Measurements from ENCODE around the gene BABAM1.

Gene BABAM1

GRCh38 chr19:17266975-17267788 is at the start of gene BABAM1:
Gene BABAM1 (plus strand): TSS chr19:17267443. CDS start chr19:17268807, 1,364 bp downstream.
- DNase-seq = peak; percentile 87

- no peak for DNase-seq
Measured at GRCh38 chr19:17219286-17219685, 48.0 kb upstream of the BABAM1 start.

- DNase-seq = no peak
Measured at GRCh38 chr19:17220207-17220758, 47.0 kb upstream of the BABAM1 start.

- no peak for DNase-seq
Measured at GRCh38 chr19:17225053-17225452, 42.2 kb upstream of the BABAM1 start.

- peak; percentile 75 for DNase-seq
Measured at GRCh38 chr19:17226002-17226933, 41.0 kb upstream of the BABAM1 start, which contains the start of gene OCEL1. Gene OCEL1 (plus strand): TSS chr19:17226226. CDS start chr19:17226248, 22 bp downstream.

GRCh38 chr19:17227798-17228367 is 39.4 kb upstream of the BABAM1 start:
- DNase-seq = no peak

- DNase-seq = no peak
Measured at GRCh38 chr19:17229890-17230289, 37.4 kb upstream of the BABAM1 start.

GRCh38 chr19:17232258-17232657 is 35.0 kb upstream of the BABAM1 start:
- DNase-seq = no peak

GRCh38 chr19:17234911-17235299 is 32.3 kb upstream of the BABAM1 start:
- peak; percentile 68 for DNase-seq

GRCh38 chr19:17235300-17235970 is 31.8 kb upstream of the BABAM1 start:
- no peak for DNase-seq

GRCh38 chr19:17235971-17236777 is 31.1 kb upstream of the BABAM1 start:
- peak; percentile 66 for DNase-seq

GRCh38 chr19:17236811-17237543 is 30.3 kb upstream of the BABAM1 start:
- DNase-seq = no peak

GRCh38 chr19:17237747-17238706 is 29.2 kb upstream of the BABAM1 start:
- DNase-seq = no peak

GRCh38 chr19:17240062-17240752 is 27.0 kb upstream of the BABAM1 start:
- peak; percentile 21 for DNase-seq

GRCh38 chr19:17240826-17241399 is 26.3 kb upstream of the BABAM1 start:
- no peak for DNase-seq

- peak; percentile 33 for DNase-seq
Measured at GRCh38 chr19:17242431-17243208, 24.6 kb upstream of the BABAM1 start.

- DNase-seq = peak; percentile 48
Measured at GRCh38 chr19:17243211-17243829, 23.9 kb upstream of the BABAM1 start.

Measured in 8988T (cell line).